ENCODE results near the gene PTPRN2. TPM values are rescaled to one million over a fixed set of nuclear protein-coding genes. Genes with fewer than 3 reads are reported as not detected.

The PTPRN2 gene
- total and polyA plus RNA-seq, 2 of the 8 experiments (the other 6 are each of a cell fraction or from before 2014, with no cell fraction given), result 2.6 to 4.5 TPM

GRCh38 chr7:158460665-158461064 lies 127.0 kb downstream of the PTPRN2 start (continued):
- TF ChIP-seq HDAC6 (IDR thresholded peaks at IDR 0.05; ENCODE audit: low read depth, low read length), result no peak
- TF ChIP-seq BCL11A (IDR thresholded peaks at IDR 0.05; ENCODE audit: low read depth in 2 of 2, low read length in 2 of 2), result no peak
- no peak for TF ChIP-seq SP2 (IDR thresholded peaks at IDR 0.05; ENCODE audit: low read length)
- TF ChIP-seq USF2 (IDR thresholded peaks at IDR 0.05; ENCODE audit: low read length), result no peak

All from H1 (cell line).